ENCODE data around the gene COMMD8. TPM values are rescaled to one million over a fixed set of nuclear protein-coding genes. Genes with fewer than 3 reads are reported as not detected.

Gene COMMD8
- total RNA-seq, 1 donor from 2014 or later, result 14.0 TPM

GRCh38 chr4:47442980-47443379 is 20.5 kb downstream of the COMMD8 start:
- Mint-ChIP-seq H3K4me3 (no peak overlapping the region), H3K9me3 (peaks cover 3% of the 10 kb centered on the region)
- TF ChIP-seq CTCF (conservative IDR thresholded peaks at IDR 0.05), result no peak

GRCh38 chr4:47434931-47435330 is 28.6 kb downstream of the COMMD8 start:
- Mint-ChIP-seq H3K9me3 (no peaks in the 10 kb centered on the region), H3K36me3 (ENCODE audit: low read depth) (no peaks in the 10 kb centered on the region)
- TF ChIP-seq CTCF (conservative IDR thresholded peaks at IDR 0.05), result no peak

More at GRCh38 chr4:47442980-47443379, 20.5 kb downstream of the COMMD8 start:
- peaks cover 12% of the 10 kb centered on the region for H3K36me3 Mint-ChIP-seq (ENCODE audit: low read depth)
- H3K4me1 Mint-ChIP-seq, result no peaks in the 10 kb centered on the region
- DNase-seq (ENCODE audit: low read depth, low spot score), result no peak
- H3K27me3 Mint-ChIP-seq (ENCODE audit: low read depth), result no peaks in the 10 kb centered on the region
- H3K27ac Mint-ChIP-seq (ENCODE audit: unreplicated experiment), result no peak overlapping the region

GRCh38 chr4:47432749-47433148 is 30.8 kb downstream of the COMMD8 start:
- no peak overlapping the region for H3K27ac Mint-ChIP-seq (ENCODE audit: unreplicated experiment)
- no peaks in the 10 kb centered on the region for H3K36me3 Mint-ChIP-seq (ENCODE audit: low read depth)
- DNase-seq (ENCODE audit: low read depth, low spot score), result no peak
- H3K4me1 Mint-ChIP-seq, result no peaks in the 10 kb centered on the region
- no peaks in the 10 kb centered on the region for H3K9me3 Mint-ChIP-seq
- no peaks in the 10 kb centered on the region for H3K27me3 Mint-ChIP-seq (ENCODE audit: low read depth)
- TF ChIP-seq CTCF (conservative IDR thresholded peaks at IDR 0.05), result no peak
- H3K4me3 Mint-ChIP-seq, result no peak overlapping the region

More at GRCh38 chr4:47434931-47435330, 28.6 kb downstream of the COMMD8 start:
- no peaks in the 10 kb centered on the region for H3K27me3 Mint-ChIP-seq (ENCODE audit: low read depth)
- no peak overlapping the region for H3K27ac Mint-ChIP-seq (ENCODE audit: unreplicated experiment)
- H3K4me1 Mint-ChIP-seq, result no peaks in the 10 kb centered on the region
- DNase-seq (ENCODE audit: low read depth, low spot score), result no peak
- H3K4me3 Mint-ChIP-seq, result no peak overlapping the region

GRCh38 chr4:47427935-47428334 is 35.6 kb downstream of the COMMD8 start:
- H3K4me3 Mint-ChIP-seq, result no peak overlapping the region

GRCh38 chr4:47425628-47426027 is 37.9 kb downstream of the COMMD8 start:
- no peak overlapping the region for H3K4me3 Mint-ChIP-seq
- no peaks in the 10 kb centered on the region for H3K36me3 Mint-ChIP-seq (ENCODE audit: low read depth)
- no peaks in the 10 kb centered on the region for H3K27me3 Mint-ChIP-seq (ENCODE audit: low read depth)
- no peak for TF ChIP-seq CTCF (conservative IDR thresholded peaks at IDR 0.05)
- no peak overlapping the region for H3K27ac Mint-ChIP-seq (ENCODE audit: unreplicated experiment)
- H3K9me3 Mint-ChIP-seq, result no peaks in the 10 kb centered on the region
- DNase-seq (ENCODE audit: low read depth, low spot score), result no peak
- no peaks in the 10 kb centered on the region for H3K4me1 Mint-ChIP-seq

More at GRCh38 chr4:47427935-47428334, 35.6 kb downstream of the COMMD8 start:
- TF ChIP-seq CTCF (conservative IDR thresholded peaks at IDR 0.05), result no peak
- H3K27ac Mint-ChIP-seq (ENCODE audit: unreplicated experiment), result no peak overlapping the region
- H3K9me3 Mint-ChIP-seq, result no peaks in the 10 kb centered on the region
- no peaks in the 10 kb centered on the region for H3K27me3 Mint-ChIP-seq (ENCODE audit: low read depth)
- no peaks in the 10 kb centered on the region for H3K4me1 Mint-ChIP-seq
- H3K36me3 Mint-ChIP-seq (ENCODE audit: low read depth), result no peaks in the 10 kb centered on the region
- DNase-seq (ENCODE audit: low read depth, low spot score), result no peak

GRCh38 chr4:47419296-47419695 is 44.2 kb downstream of the COMMD8 start:
- Mint-ChIP-seq H3K4me1 (no peaks in the 10 kb centered on the region), H3K36me3 (ENCODE audit: low read depth) (no peaks in the 10 kb centered on the region), H3K27ac (ENCODE audit: unreplicated experiment) (no peak overlapping the region), H3K27me3 (ENCODE audit: low read depth) (no peaks in the 10 kb centered on the region), H3K4me3 (no peak overlapping the region), H3K9me3 (no peaks in the 10 kb centered on the region)
- TF ChIP-seq CTCF (conservative IDR thresholded peaks at IDR 0.05), result no peak
- DNase-seq (ENCODE audit: low read depth, low spot score), result no peak
